ENCODE data around the gene CHST8.
A peak's percentile ranks its signal among the peaks of the same experiment; 100 is the strongest.

The CHST8 gene

GRCh38 chr19:33737681-33738371 lies 116.1 kb downstream of the CHST8 start:
- FAIRE-seq (no peak), DNase-seq (ENCODE audit: insufficient read length, low spot score) (no peak)
- TF ChIP-seq POLR2A (IDR thresholded peaks at IDR 0.05; ENCODE audit: low read depth, low read length), result no peak

- FAIRE-seq (no peak), DNase-seq (ENCODE audit: insufficient read length, low spot score) (peak; percentile 54)
- no peak for TF ChIP-seq POLR2A (IDR thresholded peaks at IDR 0.05; ENCODE audit: low read depth, low read length)
Observed at GRCh38 chr19:33740811-33741396, 119.2 kb downstream of the CHST8 start.

GRCh38 chr19:33745297-33745696 lies 123.5 kb downstream of the CHST8 start:
- TF ChIP-seq POLR2A (IDR thresholded peaks at IDR 0.05; ENCODE audit: low read depth, low read length), result no peak
- FAIRE-seq, result no peak
- DNase-seq (ENCODE audit: insufficient read length, low spot score), result no peak

- TF ChIP-seq POLR2A (IDR thresholded peaks at IDR 0.05; ENCODE audit: low read depth, low read length), result no peak
- no peak for FAIRE-seq
Observed at GRCh38 chr19:33746159-33746558, 124.4 kb downstream of the CHST8 start.

GRCh38 chr19:33747273-33747672 lies 125.5 kb downstream of the CHST8 start:
- no peak for TF ChIP-seq POLR2A (IDR thresholded peaks at IDR 0.05; ENCODE audit: low read depth, low read length)
- DNase-seq (ENCODE audit: insufficient read length, low spot score), result no peak
- no peak for FAIRE-seq

More at GRCh38 chr19:33746159-33746558, 124.4 kb downstream of the CHST8 start:
- no peak for DNase-seq (ENCODE audit: insufficient read length, low spot score)

- no peak for TF ChIP-seq POLR2A (IDR thresholded peaks at IDR 0.05; ENCODE audit: low read depth, low read length)
- DNase-seq (ENCODE audit: insufficient read length, low spot score), result no peak
- FAIRE-seq, result no peak
Observed at GRCh38 chr19:33748231-33748630, 126.5 kb downstream of the CHST8 start.

- FAIRE-seq (no peak), DNase-seq (ENCODE audit: insufficient read length, low spot score) (no peak)
- TF ChIP-seq POLR2A (IDR thresholded peaks at IDR 0.05; ENCODE audit: low read depth, low read length), result no peak
Observed at GRCh38 chr19:33749016-33749415, 127.3 kb downstream of the CHST8 start.

GRCh38 chr19:33749619-33750175 lies 127.9 kb downstream of the CHST8 start:
- DNase-seq (ENCODE audit: insufficient read length, low spot score), result no peak
- FAIRE-seq, result no peak
- no peak for TF ChIP-seq POLR2A (IDR thresholded peaks at IDR 0.05; ENCODE audit: low read depth, low read length)

GRCh38 chr19:33750587-33751435 lies 129.1 kb downstream of the CHST8 start:
- FAIRE-seq, result no peak
- DNase-seq (ENCODE audit: insufficient read length, low spot score), result no peak
- TF ChIP-seq POLR2A (IDR thresholded peaks at IDR 0.05; ENCODE audit: low read depth, low read length), result no peak

GRCh38 chr19:33751436-33751770 lies 129.7 kb downstream of the CHST8 start:
- TF ChIP-seq POLR2A (IDR thresholded peaks at IDR 0.05; ENCODE audit: low read depth, low read length), result no peak
- FAIRE-seq, result no peak
- DNase-seq (ENCODE audit: insufficient read length, low spot score), result no peak

GRCh38 chr19:33752018-33752800 lies 130.5 kb downstream of the CHST8 start:
- TF ChIP-seq POLR2A (IDR thresholded peaks at IDR 0.05; ENCODE audit: low read depth, low read length), result no peak
- FAIRE-seq, result no peak
- no peak for DNase-seq (ENCODE audit: insufficient read length, low spot score)

GRCh38 chr19:33752945-33753344 lies 131.2 kb downstream of the CHST8 start:
- TF ChIP-seq POLR2A (IDR thresholded peaks at IDR 0.05; ENCODE audit: low read depth, low read length), result no peak
- no peak for FAIRE-seq
- no peak for DNase-seq (ENCODE audit: insufficient read length, low spot score)

GRCh38 chr19:33754361-33754760 lies 132.6 kb downstream of the CHST8 start:
- no peak for DNase-seq (ENCODE audit: insufficient read length, low spot score)
- no peak for FAIRE-seq
- TF ChIP-seq POLR2A (IDR thresholded peaks at IDR 0.05; ENCODE audit: low read depth, low read length), result no peak

Measured in H54 (cell line).